ENCODE data around the gene BTBD7.

Gene BTBD7

DNA sequence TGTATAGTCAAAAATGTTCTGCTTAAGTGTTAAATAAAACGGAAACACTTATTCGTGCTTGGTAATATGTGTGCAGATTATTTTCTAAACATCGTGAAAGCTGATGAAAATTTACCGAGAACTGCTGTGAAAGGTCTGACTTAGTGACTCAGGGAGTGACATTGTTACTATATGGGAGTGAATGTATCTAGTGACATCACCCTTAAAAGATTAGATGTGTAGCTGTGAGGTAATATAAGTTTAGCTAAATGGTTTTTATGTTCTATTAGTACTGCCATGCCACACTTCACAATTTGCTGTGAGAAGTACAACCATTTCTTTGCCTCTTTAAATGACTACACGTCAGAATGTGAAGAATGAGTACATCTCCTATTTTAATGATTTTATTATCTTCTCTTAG lies 15.5 kb upstream of the BTBD7 start:
- no peak overlapping the region for H3K27ac ChIP-seq
- TF ChIP-seq, protein P1, sequence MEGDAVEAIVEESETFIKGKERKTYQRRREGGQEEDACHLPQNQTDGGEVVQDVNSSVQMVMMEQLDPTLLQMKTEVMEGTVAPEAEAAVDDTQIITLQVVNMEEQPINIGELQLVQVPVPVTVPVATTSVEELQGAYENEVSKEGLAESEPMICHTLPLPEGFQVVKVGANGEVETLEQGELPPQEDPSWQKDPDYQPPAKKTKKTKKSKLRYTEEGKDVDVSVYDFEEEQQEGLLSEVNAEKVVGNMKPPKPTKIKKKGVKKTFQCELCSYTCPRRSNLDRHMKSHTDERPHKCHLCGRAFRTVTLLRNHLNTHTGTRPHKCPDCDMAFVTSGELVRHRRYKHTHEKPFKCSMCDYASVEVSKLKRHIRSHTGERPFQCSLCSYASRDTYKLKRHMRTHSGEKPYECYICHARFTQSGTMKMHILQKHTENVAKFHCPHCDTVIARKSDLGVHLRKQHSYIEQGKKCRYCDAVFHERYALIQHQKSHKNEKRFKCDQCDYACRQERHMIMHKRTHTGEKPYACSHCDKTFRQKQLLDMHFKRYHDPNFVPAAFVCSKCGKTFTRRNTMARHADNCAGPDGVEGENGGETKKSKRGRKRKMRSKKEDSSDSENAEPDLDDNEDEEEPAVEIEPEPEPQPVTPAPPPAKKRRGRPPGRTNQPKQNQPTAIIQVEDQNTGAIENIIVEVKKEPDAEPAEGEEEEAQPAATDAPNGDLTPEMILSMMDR (conservative IDR thresholded peaks at IDR 0.05) = no peak

DNA sequence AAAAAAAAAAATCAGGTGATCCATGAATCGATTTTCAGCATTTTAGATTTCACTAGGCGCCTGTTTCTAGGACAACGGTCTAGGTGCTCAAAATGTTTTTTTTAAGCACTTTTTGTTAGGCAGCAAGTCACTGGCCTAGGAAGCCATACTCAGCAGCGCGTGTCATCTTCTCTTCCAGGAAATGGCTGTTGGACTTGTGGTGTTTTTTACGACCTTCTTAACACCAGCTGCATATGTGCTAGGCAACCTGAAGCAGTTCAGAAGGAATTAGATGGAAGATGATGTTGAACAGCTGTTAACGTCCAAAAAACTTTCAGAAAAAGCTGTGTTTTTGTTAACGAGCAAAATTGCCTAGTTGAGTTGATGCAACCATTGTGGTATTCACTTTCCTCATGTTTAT lies 15.0 kb upstream of the BTBD7 start:
- no peak overlapping the region for H3K27ac ChIP-seq
- TF ChIP-seq, protein P1 (conservative IDR thresholded peaks at IDR 0.05) = no peak

DNA sequence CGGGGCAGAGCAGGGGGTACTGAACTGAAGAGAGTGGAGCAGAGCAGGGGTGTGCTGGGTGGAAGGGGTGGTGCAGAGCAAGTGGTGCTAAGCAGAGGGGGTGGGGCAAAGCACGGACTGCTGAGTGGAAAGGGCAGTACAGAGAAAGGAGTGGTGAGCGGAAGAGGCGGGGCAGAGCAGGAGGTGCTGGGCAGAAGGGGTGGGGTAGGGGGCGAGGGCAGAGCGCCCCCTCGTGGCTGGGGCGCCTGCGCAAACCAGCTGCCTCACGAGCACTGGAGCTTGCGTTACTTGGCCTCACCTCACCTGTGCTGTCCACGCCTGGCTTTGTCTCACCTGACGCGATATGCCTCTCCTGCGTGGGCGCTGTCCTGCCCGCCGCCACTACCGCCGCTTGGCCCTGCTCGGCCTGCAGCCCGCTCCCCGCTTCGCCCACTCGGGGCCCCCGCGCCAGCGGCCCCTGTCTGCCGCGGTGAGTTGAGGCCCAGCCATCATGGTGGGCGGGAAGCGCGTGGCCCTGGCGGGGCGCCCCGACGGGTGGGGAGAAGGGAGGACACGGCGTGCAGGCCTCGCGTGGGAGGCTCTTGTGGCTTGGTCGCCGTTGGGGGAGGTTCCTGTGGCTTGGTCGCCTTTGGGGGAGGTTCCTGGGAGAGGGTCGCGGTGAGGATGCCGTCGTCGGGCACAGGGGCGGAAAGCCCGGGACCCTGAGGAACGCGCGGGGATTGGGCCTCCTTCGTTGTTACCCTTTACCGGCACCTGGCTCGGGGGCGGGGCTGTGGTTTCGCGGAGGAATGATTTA lies 14.3 kb upstream of the BTBD7 start, which contains the start of gene COX8C:
TSS of gene COX8C (plus strand) at position 257 of the 796 bp plus-strand sequence. CDS start at position 344, 87 bp downstream.
- TF ChIP-seq, protein P1 (conservative IDR thresholded peaks at IDR 0.05) = no peak
- H3K27ac ChIP-seq = no peak within 1 kb of the TSS

DNA sequence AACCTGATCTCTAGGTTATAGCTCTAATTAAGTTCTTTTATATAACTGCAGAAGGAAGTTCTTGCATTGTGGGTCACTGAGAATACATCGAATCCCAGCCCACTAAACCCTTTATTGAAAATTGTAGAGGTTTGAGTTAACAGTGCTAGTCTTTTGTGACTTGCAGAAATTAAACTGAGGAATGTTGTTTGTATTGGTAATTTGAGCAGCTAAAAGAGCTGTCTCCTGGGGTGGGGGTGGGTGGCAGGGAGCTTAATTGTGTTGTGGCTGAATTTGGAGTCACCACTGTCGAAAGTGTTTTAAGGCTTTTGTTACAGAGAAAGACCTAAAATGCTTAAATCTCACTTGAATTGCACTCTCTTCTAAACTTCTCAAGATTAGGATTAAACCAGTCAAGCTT lies 11.0 kb upstream of the BTBD7 start:
- H3K27ac ChIP-seq = no peak overlapping the region

DNA sequence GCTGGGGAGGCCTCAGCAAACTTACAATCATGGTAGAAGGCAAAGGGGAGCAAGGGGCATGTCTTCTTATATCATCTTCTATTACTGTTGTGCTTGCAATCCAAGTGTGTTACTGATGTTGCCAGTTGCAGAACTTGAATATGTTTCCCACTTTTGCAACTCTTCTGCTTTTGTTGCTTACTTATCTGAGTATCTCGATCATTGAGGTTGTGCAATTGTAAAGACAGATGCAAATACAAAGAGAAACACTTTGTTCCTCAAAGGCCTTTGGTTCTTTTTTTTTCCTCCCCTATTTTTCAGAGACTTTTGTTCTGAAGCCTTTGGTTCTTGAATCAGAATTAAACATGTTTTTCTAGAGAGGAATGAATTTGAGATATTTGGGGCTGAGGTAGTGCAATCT lies 10.4 kb upstream of the BTBD7 start:
- H3K27ac ChIP-seq = no peak overlapping the region
- TF ChIP-seq, protein P1 (conservative IDR thresholded peaks at IDR 0.05) = no peak

More for the DNA sequence above, 11.0 kb upstream of the BTBD7 start:
- TF ChIP-seq, protein P1 (conservative IDR thresholded peaks at IDR 0.05) = no peak

DNA sequence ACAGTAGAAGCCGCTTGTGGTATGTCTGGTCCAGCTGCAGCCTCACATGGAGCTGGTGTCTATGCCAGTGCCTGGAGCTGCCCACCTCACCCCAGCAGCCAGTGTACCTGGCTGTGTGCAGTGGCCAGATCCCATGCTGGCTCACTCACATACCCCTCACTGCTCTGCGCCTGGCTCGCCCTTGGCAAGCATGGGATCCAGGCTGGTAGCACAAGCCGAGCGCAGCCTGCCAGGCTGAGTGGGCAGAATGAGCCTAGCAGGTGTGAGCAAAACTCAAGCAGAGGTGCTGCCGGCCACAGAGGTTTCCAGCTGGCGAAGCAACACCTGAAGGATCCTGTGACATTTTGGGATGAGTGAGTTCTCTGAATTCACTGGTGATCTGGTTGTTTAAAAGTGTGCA lies 5.0 kb upstream of the BTBD7 start:
- TF ChIP-seq, protein P1 (conservative IDR thresholded peaks at IDR 0.05) = no peak
- no peak overlapping the region for H3K27ac ChIP-seq

DNA sequence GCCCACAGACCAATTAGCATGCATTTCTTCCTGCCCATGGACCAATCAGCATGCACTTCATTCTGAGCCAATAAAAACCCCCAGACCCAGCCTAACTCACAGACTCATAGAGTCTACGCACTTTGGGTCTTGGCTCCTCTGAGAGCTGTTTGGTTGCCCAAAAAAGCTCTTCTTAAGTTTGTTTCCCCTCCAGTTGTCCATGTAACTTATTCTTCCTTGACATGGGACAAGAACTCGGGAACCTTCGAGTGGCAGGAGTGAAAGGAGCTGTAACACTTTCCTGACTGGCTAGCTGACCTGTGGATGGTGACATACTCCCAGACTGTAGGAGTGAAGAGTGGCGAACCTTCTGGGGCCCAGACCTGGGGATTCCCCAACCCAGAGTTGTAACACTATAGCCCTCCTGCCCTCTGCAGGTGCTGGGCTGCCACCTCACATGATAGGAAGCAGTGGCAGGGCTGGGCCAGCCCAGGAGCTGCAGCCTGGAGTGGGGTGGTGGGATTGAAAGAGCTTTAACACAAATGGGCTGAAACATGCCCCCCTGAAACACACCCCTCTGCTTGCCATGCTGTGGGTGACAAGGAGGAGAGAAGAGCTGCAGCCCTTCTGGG lies 4.4 kb upstream of the BTBD7 start:
- H3K27ac ChIP-seq = no peak overlapping the region
- TF ChIP-seq, protein P1 (conservative IDR thresholded peaks at IDR 0.05) = no peak

Data from VCaP (cell line).